Measurements from ENCODE around the gene NCL. TPM values are rescaled to one million over a fixed set of nuclear protein-coding genes. Genes with fewer than 3 reads are reported as not detected.

NCL gene
- total and polyA plus RNA-seq, 2 of the 13 experiments (the other 11 are each of a cell fraction or from before 2014, with no cell fraction given): 105 to 779 TPM

- no peak for TF ChIP-seq MAFG (CRISPR knock-in tag; IDR thresholded peaks at IDR 0.05)
- TF ChIP-seq, protein P1, sequence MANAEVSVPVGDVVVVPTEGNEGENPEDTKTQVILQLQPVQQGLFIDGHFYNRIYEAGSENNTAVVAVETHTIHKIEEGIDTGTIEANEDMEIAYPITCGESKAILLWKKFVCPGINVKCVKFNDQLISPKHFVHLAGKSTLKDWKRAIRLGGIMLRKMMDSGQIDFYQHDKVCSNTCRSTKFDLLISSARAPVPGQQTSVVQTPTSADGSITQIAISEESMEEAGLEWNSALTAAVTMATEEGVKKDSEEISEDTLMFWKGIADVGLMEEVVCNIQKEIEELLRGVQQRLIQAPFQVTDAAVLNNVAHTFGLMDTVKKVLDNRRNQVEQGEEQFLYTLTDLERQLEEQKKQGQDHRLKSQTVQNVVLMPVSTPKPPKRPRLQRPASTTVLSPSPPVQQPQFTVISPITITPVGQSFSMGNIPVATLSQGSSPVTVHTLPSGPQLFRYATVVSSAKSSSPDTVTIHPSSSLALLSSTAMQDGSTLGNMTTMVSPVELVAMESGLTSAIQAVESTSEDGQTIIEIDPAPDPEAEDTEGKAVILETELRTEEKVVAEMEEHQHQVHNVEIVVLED (CRISPR knock-in tag; IDR thresholded peaks at IDR 0.05; ENCODE audit: borderline replicate concordance): peak; percentile 82; the same call in 1 of the 2 replicates
- TF ChIP-seq RARG (CRISPR knock-in tag; IDR thresholded peaks at IDR 0.05; ENCODE audit: low read depth): no peak; the same call in 1 of the 2 replicates
- TF ChIP-seq SNAPC5 (CRISPR knock-in tag; IDR thresholded peaks at IDR 0.05; ENCODE audit: borderline replicate concordance): no peak
- TF ChIP-seq, protein P2, sequence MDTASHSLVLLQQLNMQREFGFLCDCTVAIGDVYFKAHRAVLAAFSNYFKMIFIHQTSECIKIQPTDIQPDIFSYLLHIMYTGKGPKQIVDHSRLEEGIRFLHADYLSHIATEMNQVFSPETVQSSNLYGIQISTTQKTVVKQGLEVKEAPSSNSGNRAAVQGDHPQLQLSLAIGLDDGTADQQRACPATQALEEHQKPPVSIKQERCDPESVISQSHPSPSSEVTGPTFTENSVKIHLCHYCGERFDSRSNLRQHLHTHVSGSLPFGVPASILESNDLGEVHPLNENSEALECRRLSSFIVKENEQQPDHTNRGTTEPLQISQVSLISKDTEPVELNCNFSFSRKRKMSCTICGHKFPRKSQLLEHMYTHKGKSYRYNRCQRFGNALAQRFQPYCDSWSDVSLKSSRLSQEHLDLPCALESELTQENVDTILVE (CRISPR knock-in tag; IDR thresholded peaks at IDR 0.05): peak; percentile 3; the same call in 1 of the 2 replicates
- 0 out of 2 replicates have a peak, but pooled peaks have one; percentile 51 for TF ChIP-seq DNMT1 (CRISPR knock-in tag; IDR thresholded peaks at IDR 0.05)
- no peak for TF ChIP-seq ZBTB33 (CRISPR knock-in tag; IDR thresholded peaks at IDR 0.05)
- TF ChIP-seq, protein P3, sequence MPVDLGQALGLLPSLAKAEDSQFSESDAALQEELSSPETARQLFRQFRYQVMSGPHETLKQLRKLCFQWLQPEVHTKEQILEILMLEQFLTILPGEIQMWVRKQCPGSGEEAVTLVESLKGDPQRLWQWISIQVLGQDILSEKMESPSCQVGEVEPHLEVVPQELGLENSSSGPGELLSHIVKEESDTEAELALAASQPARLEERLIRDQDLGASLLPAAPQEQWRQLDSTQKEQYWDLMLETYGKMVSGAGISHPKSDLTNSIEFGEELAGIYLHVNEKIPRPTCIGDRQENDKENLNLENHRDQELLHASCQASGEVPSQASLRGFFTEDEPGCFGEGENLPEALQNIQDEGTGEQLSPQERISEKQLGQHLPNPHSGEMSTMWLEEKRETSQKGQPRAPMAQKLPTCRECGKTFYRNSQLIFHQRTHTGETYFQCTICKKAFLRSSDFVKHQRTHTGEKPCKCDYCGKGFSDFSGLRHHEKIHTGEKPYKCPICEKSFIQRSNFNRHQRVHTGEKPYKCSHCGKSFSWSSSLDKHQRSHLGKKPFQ (CRISPR knock-in tag; IDR thresholded peaks at IDR 0.05; ENCODE audit: insufficient replicate concordance): peak; percentile 67
- TF ChIP-seq, protein P4, sequence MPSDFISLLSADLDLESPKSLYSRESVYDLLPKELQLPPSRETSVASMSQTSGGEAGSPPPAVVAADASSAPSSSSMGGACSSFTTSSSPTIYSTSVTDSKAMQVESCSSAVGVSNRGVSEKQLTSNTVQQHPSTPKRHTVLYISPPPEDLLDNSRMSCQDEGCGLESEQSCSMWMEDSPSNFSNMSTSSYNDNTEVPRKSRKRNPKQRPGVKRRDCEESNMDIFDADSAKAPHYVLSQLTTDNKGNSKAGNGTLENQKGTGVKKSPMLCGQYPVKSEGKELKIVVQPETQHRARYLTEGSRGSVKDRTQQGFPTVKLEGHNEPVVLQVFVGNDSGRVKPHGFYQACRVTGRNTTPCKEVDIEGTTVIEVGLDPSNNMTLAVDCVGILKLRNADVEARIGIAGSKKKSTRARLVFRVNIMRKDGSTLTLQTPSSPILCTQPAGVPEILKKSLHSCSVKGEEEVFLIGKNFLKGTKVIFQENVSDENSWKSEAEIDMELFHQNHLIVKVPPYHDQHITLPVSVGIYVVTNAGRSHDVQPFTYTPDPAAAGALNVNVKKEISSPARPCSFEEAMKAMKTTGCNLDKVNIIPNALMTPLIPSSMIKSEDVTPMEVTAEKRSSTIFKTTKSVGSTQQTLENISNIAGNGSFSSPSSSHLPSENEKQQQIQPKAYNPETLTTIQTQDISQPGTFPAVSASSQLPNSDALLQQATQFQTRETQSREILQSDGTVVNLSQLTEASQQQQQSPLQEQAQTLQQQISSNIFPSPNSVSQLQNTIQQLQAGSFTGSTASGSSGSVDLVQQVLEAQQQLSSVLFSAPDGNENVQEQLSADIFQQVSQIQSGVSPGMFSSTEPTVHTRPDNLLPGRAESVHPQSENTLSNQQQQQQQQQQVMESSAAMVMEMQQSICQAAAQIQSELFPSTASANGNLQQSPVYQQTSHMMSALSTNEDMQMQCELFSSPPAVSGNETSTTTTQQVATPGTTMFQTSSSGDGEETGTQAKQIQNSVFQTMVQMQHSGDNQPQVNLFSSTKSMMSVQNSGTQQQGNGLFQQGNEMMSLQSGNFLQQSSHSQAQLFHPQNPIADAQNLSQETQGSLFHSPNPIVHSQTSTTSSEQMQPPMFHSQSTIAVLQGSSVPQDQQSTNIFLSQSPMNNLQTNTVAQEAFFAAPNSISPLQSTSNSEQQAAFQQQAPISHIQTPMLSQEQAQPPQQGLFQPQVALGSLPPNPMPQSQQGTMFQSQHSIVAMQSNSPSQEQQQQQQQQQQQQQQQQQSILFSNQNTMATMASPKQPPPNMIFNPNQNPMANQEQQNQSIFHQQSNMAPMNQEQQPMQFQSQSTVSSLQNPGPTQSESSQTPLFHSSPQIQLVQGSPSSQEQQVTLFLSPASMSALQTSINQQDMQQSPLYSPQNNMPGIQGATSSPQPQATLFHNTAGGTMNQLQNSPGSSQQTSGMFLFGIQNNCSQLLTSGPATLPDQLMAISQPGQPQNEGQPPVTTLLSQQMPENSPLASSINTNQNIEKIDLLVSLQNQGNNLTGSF (CRISPR knock-in tag; IDR thresholded peaks at IDR 0.05): 0 out of 2 replicates have a peak, but pooled peaks have one; percentile 67
- TF ChIP-seq CBX1 (IDR thresholded peaks at IDR 0.05; ENCODE audit: low read depth): peak; percentile 1
- no peak for TF ChIP-seq ZBTB21 (CRISPR knock-in tag; IDR thresholded peaks at IDR 0.05)
- peak; percentile 85 for TF ChIP-seq EED (CRISPR knock-in tag; IDR thresholded peaks at IDR 0.05)
- 0 out of 2 replicates have a peak, but pooled peaks have one; percentile 0 for TF ChIP-seq DNMT3B (CRISPR knock-in tag; conservative IDR thresholded peaks at IDR 0.05)
- no peak for TF ChIP-seq ZZZ3 (CRISPR knock-in tag; IDR thresholded peaks at IDR 0.05; ENCODE audit: borderline replicate concordance)
- no peak for TF ChIP-seq ZNF10 (CRISPR knock-in tag; IDR thresholded peaks at IDR 0.05; ENCODE audit: borderline replicate concordance, low read depth)
Measured at GRCh38 chr2:231464576-231465540, 574 bp upstream of the NCL start (continued).

All from HepG2 (cell line).